Smooth muscle cell of the brain vasculature (primary cell): ENCODE data around the gene MBNL1.

Experiments
- DNase-seq: peaks from one replicate; pipeline ENCODE4 v3.0.0-alpha.2; 2012; ENCODE audit warnings: low read depth, low spot score

MBNL1 gene

DNA sequence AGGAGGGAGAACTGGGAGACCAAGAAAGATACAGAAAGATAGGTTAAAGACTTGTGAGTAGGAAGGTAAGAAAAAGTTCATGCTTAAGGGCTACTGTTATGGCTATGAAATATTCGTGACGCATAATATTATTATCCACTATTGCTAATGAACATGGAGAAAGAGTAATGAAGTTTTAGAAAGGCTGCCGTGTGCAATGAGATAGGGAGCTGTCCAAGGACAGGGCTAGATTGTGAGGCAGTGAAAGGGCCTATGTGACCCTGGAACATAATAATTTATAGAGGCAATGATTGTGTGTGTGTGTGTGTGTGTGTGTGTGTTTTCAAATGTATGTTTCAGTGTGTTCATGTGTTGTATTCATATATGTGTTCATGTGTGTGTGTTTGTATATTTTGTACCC lies 27.7 kb downstream of the MBNL1 start:
- DNase-seq: no peak

DNA sequence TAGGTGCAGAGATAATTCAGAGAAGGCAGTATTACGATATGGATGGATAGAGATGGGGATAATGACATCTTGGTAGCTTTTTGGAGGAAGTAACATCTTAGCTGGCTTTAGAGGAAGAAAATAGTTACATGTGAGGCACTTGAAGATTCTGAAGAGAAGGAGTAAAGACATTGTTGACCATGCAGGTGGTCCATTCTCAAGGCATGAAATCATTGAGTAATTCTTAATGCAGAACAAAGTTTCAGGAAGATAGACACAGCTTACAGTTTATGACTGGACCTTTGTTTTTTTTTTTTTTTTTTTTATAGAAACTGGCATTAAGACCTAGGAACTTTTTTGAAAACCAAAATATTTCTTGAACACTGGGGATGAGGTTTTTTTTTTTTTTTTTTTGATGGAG lies 28.2 kb downstream of the MBNL1 start:
- DNase-seq: no peak

DNA sequence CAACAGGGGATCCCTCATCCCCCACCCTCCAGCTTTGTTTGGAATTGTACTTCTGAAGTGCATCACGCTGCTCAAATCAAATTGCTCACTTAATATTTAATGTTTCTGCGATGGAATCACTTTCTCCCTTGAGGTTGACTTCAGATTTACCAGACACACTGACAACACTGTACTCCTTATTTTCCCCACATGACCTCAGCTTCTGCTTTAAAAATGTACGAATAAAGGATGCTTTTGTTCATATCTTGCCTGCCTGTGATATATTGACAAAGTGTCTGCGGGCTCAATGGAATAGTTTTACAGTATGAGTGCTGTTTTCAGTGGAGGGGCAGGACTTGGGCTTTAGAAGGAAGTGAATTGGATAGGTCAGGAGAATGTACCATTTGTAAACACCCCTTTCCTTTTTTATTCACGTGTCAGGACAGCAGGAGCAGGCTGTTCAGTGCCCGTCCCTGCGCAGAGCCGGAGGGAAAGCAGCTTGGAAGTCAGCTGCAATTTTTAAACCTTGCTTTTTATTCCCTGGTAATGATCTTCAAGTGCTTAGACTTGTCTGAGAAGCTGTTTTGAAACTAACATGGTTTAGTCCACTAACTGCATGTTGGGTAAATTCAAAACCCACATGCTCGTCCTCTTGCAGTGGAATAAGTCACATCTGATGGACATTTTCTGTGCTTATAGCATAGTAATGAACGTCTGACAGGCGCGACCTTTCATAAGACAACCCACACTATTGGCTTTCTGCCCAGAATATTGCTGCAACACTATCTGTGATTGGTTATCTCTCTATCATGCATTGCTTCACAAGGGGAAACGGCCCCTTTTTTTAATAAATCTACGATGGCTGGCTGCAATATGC lies 29.9 kb downstream of the MBNL1 start:
- peak; percentile 60 for DNase-seq

DNA sequence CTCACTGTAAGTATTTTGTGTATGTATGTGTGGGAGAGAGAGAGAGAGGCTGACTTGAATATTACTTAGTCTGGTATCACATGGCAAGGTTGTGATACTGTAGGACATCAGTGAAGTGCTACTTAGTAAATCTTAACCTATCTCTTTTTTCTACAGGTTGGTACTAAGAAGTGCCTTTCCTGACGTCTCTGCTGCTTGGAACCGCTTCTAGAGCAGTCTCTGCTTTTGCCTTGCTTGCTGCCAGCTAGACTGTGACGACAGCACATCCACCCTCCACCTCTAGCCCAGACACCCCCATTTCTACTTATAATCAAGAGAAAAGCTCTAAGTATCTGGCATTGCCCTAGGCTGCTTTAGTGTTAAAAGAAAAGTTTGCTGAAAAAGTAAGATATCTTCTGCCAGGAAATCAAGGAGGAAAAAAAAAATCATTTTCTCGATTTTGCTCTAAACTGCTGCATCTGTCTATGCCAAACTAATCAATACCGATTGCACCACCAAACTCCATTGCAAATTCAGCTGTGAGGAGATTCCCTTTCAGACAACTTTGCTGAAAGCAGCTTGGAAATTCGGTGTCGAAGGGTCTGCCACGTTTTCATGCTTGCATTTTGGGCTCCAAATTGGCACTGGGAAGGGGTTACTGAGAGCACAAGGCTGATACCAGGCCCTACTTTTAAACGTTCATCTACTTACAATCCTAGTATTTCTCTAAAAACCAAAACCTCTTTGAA lies 30.7 kb downstream of the MBNL1 start:
- no peak for DNase-seq

DNA sequence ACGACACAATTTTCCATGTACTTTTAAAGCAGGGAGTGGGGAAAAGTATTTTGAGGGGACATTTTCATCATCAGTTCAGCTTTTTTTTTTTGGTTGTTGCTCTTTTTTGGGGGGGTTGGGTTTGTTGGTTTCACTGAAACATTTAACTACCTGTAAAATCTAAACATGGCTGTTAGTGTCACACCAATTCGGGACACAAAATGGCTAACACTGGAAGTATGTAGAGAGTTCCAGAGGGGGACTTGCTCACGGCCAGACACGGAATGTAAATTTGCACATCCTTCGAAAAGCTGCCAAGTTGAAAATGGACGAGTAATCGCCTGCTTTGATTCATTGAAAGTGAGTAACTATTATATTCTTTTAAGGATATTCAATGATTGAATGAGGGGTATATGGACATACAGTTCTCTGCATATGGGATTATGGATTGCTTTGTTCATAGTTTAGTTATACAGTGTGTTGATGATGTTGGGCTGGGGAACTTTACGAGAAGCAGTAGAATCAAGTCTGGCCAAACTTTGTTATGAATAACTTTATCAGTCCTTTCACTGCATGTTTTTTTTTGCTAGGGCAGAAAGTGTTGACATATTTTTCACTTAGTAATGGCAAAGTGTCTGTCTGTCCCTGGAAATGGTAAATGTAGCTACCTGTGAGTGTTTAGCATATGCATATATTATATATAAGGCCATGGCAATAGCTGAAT lies 31.5 kb downstream of the MBNL1 start:
- DNase-seq: no peak

DNA sequence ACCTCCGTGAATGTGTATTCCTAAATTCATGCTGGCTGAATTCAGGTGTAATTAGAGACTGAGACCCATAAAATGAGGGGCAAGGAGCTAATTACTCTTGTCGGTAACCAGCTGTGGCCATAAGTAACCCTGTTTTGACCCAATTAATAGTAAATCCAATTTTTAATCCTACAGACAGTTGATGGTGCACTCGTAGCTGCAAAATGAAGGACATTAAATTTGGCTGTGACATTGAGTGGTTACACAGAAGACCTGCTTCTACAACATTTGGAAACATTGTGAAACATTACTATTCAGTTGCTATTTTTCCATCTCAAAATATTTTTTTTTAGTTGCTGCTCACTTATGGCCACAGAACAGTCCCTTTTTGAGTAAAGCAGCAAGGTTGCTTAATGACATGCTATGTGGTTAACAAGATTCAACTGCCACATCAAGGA lies 33.0 kb downstream of the MBNL1 start:
- DNase-seq: no peak

DNA sequence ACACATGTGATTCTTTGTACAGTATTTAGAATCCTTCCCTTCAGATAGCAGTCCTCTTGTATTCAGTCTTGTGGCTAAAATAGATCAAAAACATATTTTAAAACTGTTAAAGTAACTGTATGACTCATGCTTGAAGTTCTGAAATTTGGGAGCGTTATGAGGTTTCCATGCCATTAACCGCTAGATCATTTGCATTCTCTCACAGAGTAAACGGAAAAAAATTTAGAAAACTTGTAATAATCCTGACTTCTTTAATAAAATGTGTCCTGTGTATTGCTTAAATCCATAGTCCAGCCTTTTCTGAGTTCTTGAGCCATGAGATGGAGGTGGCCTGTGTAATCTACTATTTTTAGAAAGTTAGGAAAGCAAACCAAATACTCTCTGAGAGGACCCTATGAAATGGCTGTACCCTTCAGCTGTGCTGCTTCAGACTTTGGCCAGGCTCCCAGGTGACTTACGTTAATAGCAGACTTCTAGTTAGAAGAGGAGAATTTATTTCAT lies 33.8 kb downstream of the MBNL1 start:
- peak; percentile 17 for DNase-seq

DNA sequence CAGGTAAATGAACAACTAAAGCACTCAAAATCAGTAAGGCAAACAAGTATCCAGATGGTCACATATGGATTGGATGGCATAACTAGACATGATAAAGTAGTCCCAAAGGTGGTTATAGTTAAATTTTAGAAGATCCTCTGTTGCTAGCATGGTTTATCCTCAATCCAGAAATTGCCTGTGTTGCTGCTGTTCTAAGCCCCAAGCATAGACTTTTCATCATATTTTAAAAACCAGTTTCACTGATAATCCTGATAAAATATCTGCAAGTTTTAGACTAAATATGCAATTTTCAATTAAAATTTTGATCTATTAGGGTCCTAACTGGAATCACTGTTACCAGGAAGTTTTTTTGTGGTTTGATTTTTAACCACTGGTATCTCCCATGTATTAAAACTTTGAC lies 35.4 kb downstream of the MBNL1 start:
- DNase-seq: no peak

DNA sequence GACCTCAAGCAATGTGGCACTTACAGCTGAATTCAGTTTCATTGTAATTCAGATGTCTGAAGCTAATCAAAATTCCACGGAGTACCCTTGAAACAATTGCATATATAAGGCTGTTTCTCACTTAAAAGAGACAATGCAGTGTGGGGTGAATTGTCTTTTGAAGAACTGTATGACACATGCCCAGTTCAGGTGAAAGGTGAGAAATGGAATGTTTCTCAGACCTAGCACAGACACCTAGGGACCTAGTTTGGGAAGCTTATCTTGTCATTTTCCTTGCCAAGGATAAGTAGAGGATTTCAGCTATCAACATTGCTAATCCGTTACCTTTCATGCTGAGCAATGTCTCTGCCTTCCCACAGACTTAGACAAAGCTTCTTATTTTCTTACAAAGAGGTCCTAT lies 36.3 kb downstream of the MBNL1 start:
- no peak for DNase-seq

DNA sequence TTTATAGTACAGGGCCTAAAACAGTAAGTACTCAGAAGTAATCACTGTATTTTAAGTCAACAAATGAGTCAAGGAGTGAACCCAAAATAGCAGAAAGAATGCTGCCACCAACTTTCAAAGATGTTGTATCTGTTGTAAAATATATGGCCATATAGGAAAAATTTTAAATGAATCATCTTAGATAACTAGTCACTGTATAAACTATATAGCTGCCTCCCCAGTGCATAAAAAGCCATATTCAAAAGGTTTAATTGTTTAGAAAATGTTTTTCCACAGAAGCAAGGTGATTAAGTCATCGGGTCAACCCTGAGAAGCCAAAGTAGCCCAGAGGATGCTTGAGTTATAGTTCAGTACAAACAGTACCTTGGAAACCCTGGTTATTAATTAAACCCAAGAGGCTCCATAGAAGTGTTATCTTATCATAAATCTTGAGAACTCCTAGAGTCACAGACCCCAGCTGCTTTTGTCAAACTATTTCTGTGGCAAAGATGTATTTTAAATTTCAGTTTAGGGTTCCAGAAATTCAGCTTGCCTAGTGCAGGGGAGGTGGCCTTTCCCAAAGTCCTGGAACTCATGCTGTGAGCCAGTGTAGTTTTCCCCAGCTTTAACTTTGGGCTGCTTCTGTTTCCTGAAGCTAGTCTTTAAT lies 39.2 kb downstream of the MBNL1 start:
- no peak for DNase-seq

DNA sequence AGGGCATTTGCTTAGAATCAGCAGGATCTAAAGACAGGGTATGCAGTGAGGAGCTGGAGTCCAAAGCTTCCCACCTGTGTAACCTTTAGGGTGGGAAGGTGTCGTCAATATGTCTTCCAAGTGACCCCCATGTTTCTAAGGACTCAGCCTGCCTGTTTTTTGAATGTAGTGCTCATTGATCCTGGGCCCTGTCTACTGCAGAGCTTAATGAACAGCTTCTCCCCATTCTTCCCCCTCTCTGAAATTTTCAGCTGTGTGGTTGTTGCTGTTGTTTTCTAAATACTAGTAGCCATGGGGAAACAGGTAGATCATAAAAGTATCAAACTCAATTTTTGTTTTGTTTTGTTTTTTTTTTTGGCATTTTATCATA lies 39.7 kb downstream of the MBNL1 start:
- DNase-seq: no peak

DNA sequence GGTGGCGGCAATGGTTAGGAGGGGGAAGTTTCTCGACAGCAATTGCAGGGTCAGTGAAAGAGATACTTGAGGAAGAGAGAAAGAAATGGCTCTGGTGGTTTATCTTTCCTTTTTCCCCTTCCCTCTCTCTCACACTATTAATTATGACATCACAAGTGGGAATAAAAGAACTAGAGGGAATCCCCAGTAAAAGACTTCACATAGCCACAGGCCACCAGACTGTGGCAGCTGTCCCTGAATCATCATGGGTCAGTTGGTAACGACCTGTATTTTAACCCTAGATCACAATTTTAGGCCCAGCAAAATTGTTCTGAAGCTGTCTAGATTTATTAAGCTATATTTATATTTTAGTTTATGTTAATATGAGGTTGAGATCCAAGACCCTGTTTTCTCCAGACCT lies 40.3 kb downstream of the MBNL1 start:
- no peak for DNase-seq

DNA sequence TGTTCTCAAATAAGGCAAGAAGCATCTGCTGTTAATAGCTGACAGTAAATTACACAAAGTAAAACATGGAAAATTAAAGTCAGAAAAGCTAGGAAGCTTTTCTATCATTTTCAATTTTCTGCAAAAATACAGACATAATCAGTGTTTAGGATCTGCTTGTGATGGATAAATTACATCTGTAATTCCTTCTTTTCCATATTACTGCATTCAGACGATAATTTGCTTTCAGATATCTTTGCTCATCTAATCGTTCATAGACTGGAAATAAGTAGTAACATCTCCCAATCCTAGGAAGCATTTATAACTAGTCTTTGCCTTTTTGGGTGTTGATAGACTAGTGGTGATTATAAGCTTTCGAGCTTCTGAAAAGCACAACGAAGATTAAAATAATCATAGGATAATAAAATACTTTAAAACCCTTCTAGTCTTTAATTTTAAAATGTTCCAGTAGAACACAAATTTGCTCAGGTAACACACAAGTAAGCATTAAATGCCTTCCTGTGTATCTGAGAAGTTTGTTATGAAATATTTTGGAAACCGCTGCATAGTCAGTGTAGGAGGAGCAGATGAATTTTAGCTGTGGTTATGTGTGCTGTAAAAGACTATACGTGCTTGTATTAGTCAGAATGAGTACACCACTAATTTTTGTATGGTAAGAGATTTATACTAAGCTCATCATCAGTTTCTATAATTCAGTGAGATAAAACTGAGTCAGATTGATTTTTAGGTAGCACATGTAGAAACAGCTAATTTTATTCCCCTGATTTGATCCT lies 41.0 kb downstream of the MBNL1 start:
- DNase-seq: no peak

DNA sequence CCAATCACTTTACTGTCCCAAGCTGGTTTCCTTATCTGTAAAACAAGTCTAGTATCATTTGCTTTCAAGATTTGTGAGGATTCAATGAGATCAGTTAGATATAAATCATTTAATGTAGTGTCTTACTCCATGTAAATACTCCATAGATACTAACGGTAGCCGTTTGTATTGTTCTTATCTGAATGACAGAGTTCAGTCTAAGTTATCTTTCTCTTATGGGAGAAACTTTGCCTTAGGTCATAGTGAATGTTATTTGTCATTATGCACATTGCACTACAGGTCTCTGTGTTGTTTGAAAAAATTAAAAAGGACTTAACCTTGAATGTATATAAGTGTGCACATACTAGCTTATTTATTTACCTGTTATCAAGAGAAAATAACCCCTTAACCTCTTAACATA lies 44.7 kb downstream of the MBNL1 start:
- DNase-seq: no peak

DNA sequence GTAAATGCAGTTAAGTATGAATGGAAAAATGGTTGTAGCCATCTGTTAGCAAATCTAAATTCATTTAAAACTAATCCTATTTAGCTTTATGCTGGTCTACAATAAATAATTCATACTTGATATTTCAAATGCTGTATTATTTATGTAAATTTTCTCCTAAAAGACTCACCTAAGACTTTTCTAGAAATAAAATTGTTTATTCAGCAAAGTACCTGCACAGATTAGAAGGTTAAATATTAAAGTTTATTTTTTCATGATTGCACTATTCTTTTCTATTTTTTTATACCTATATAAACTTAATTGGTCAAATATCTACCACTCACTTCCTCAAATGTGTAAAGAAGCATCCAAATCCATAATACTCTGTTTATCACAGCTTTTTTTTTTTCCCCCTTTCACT lies 45.2 kb downstream of the MBNL1 start:
- DNase-seq: no peak

DNA sequence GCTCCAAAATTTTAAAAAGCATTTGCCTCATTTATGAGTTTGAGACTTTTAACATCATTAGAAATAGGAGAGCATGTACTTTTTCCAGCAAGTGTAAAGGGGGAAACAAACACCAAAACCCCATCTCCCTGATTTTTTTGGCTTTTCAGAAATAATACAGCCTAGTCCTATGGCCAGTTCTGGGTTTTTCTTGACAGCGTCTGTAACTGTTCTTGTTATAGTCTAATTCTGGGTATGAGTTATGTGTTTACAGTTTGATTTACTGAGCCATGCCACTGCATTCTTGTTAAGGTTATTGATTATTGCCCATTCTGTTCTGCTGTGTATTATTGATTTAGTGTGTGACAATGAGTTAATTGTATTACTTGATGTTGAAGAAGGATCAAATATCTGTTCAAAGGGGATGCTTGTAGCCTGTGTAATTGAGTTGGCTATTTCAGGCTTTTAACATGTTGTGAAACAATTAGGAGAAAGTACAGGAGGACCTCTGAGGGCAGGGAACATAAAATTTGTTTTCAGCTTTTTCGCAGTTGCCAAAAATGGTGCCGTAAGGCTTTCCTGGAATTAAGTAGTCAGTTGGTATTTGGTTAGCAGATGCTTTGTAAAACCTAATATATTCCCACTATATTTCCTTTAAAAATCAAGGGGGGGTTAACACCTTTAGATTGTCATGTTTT lies 46.1 kb downstream of the MBNL1 start:
- no peak for DNase-seq

DNA sequence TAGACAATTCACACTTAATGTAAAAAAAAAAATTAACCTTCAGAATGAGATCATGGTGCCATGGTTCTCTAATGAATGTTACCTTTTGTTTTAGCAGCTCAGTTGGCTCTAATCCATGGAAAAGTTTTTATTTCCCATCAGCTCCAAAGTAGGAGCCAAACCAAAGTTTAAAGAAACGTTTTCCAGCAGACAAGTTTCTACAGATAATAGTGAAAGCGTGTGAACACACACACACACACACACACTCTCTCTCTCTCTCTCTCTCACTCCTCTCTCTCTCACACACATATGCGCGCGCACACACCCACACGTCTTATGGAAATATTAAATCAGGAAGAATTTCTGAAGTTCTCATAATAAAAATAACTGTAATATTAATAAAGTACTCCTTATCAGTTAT lies 46.9 kb downstream of the MBNL1 start:
- DNase-seq: no peak

DNA sequence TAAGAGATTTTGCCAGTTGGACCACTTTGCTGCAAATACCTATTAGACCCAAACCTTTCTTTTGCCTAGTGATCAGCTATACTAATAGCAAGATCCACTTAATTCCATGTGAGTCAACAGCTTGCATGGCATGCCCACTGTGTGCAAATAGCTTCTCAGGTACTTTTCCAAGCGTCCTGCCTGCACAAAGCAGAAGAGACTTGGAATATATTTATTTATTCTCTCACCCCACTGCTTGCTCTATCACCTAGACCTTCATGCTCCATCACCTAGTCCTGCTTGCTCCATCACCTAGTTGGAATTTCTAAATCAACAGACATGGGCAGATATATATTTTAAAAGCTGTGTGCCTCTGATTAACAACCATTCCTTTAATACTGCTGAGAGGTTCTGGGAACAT lies 47.6 kb downstream of the MBNL1 start:
- DNase-seq: no peak

DNA sequence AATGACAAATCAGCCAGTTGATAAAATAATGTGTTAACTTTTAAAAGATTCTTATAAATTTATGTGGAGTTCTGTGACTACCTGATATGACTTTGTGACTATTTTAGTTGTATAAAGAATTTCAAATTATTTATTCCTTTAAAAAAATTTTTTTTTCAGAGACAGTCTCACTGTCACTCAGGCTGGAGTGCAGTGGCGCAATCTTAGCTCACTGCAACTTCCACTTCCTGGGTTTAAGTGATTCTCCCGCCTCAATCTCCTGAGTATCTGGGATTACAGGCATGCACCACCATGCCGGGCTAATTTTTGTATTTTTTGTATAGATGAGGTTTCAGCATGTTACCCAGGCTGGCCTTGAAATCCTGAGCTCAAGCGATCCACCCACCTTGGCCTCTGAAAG lies 48.5 kb downstream of the MBNL1 start:
- no peak for DNase-seq

DNA sequence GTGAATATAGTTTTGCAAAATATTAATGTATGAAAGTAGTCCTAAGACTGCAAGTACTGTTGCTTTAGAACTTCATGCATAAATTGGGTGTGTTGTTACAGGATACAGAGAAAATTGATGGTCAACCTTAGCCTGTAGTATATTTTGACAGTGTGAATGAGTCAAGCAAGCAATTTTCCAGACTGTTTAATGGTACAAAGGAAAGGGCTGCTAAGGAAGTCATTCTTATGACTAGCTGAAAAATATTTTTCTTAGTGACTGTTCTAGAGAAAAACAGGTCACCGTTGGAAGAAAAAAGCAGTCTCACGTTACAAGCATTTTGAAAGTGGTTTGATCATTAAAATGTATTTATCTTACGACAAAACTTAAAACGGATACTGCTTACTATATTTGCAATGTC lies 49.2 kb downstream of the MBNL1 start:
- no peak for DNase-seq

DNA sequence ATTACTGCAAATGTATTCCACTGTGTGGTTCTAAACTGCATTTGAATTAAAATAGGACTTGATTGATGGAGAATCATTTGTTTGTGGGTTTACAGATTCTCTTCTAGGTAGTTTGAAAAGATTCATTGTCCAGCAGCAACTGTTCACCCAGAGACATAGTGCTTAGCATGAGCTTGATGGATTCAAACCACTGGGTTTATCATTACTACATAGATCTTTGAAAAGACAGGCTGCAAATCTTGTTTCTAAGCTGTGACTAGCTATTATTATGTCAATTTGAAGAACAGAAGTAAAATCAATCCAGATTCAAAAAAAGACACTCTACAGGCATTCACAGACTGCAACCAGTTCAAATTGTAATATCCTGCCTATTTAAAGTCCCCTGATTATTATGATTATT lies 49.8 kb downstream of the MBNL1 start:
- DNase-seq: no peak
